Activated naive CD8-positive, alpha-beta T cell treated with anti-CD3 and anti-CD28 coated beads, Interleukin-2, amount 50 U/mL, for 24 hours (primary cell): ENCODE data around the gene AQP1.

Experiments
- ATAC-seq: fragments of 150-1000 bp; cut with Tn5 transposase; one replicate; pipeline ENCODE4 v1.10.0; 2021
- DNase-seq: peaks from one replicate; pipeline ENCODE4 v3.0.0; 2021
- H3K27ac Mint-ChIP-seq: one replicate; pipeline ENCODE4 v1.8.0; 2021; ENCODE audit warnings: mild to moderate bottlenecking, mixed read lengths
- H3K27me3 Mint-ChIP-seq: one replicate; pipeline ENCODE4 v1.8.0; 2021; ENCODE audit warnings: mixed read lengths
- H3K36me3 Mint-ChIP-seq: one replicate; pipeline ENCODE4 v1.8.0; 2021; ENCODE audit warnings: low read depth, mixed read lengths
- H3K4me1 Mint-ChIP-seq: one replicate; pipeline ENCODE4 v1.8.0; 2021; ENCODE audit warnings: mixed read lengths
- H3K4me3 Mint-ChIP-seq: one replicate; pipeline ENCODE4 v1.8.0; 2021; ENCODE audit warnings: mild to moderate bottlenecking, moderate library complexity, mixed read lengths
- H3K9me3 Mint-ChIP-seq: one replicate; pipeline ENCODE4 v1.8.0; 2021; ENCODE audit warnings: mixed read lengths

Gene AQP1

DNA sequence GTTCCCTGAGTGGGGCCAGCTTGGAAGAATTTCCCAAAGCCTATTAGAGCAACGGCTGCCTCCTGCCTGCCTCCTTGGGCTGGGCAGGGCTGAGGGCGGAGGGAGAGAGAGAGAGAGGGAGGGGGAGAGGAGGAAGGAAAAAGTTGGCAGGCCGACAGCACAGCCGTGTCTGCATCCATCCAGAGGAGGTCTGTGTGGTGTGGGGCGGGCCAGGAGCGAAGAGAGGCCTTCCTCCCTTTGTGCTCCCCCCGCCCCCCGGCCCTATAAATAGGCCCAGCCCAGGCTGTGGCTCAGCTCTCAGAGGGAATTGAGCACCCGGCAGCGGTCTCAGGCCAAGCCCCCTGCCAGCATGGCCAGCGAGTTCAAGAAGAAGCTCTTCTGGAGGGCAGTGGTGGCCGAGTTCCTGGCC is at the start of gene AQP1:
Gene AQP1, plus strand, starts transcription at position 293 of the 409 bp plus-strand sequence. Its CDS starts 57 bp downstream, at position 350.
- no peak within 1 kb of the TSS for H3K27ac Mint-ChIP-seq

DNA sequence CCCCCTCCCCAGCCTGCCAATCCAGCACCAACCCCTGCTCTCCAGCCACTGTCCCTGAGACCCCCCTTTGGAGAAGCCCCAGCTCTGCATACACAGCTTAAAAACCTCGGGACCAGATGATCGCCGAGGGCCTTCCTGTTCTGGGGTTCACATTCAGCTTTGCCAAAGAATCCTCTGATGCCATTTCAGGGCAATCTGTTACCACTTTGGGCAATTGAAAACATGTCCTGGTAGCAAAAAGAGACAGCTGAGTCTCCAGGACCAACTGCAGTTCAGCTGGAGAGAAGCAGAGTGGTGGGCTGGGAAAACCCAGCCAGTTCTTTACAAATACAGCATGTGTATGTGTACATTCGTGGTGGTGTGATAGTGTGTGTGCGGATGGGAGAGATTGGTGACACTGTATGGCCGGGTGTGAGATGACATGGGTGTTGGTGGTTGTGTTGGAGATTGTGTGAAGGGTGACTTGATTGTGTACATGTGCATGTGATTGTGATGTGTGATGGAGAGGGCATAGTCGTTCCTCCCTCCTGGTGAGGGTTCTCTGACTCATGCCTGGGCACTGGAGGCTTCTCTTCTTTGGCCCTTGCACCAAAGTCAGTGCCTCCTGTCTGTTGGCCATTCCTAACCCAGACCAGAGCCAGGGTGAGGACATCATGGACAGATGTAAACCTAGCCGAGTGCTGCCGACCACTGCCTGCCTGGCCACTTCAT is 48.5 kb upstream of the AQP1 start:
- ATAC-seq (no peak), DNase-seq (no peak)
- H3K27ac Mint-ChIP-seq = no peak overlapping the region
- H3K36me3 Mint-ChIP-seq = no peaks in the 10 kb centered on the region
- H3K9me3 Mint-ChIP-seq = no peaks in the 10 kb centered on the region
- H3K4me1 Mint-ChIP-seq = no peaks in the 10 kb centered on the region
- no peaks in the 10 kb centered on the region for H3K27me3 Mint-ChIP-seq
- H3K4me3 Mint-ChIP-seq = no peak overlapping the region

More for the DNA sequence above, at the start of gene AQP1:
- Mint-ChIP-seq H3K4me1 (no peaks in the 10 kb centered on the region), H3K36me3 (no peaks in the 10 kb centered on the region), H3K9me3 (no peaks in the 10 kb centered on the region), H3K4me3 (no peak within 1 kb of the TSS), H3K27me3 (no peaks in the 10 kb centered on the region)
- ATAC-seq (no peak), DNase-seq (no peak)

DNA sequence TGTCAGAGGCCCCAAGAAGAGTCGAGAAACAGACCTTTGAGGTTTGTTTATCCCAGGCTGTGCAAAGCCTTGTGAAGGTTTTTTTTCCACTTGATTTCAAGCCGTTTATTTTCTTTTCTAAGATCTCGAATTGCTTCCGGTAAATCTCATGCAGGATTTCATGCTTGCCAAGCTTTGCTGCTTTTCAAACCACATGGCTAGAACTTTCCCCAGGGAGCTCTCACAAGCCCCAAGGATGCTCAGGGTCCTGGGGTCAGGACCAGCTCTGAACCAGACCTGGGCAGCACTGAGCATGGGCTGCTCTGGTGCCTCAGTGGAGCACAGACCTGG is 48.0 kb upstream of the AQP1 start:
- no peak for ATAC-seq
- no peaks in the 10 kb centered on the region for H3K4me1 Mint-ChIP-seq
- no peaks in the 10 kb centered on the region for H3K9me3 Mint-ChIP-seq
- H3K27ac Mint-ChIP-seq = no peak overlapping the region
- DNase-seq = no peak
- no peaks in the 10 kb centered on the region for H3K27me3 Mint-ChIP-seq
- no peaks in the 10 kb centered on the region for H3K36me3 Mint-ChIP-seq
- no peak overlapping the region for H3K4me3 Mint-ChIP-seq

DNA sequence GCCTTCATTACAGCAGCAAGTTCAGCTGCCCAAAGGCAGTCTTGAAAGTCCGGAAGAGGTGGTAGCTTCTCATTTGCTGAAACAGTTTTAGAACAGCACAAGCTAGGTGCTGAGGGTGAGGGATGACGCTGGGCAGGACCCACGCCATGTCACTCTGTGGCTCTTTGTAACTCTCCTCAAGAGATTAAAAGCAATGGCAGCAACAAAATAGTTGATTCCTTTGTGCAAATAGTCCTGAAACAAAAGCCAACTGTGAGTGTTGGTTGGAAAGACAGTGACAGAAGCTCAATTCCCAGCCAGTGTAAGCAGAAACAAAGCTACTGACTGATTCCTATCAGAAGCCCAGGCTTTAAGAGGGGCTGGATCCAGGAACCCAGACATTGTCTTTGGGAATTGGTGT is 47.6 kb upstream of the AQP1 start:
- H3K36me3 Mint-ChIP-seq = no peaks in the 10 kb centered on the region
- no peak overlapping the region for H3K27ac Mint-ChIP-seq
- DNase-seq (no peak), ATAC-seq (no peak)
- H3K9me3 Mint-ChIP-seq = no peaks in the 10 kb centered on the region
- no peaks in the 10 kb centered on the region for H3K4me1 Mint-ChIP-seq
- H3K4me3 Mint-ChIP-seq = no peak overlapping the region
- H3K27me3 Mint-ChIP-seq = no peaks in the 10 kb centered on the region

DNA sequence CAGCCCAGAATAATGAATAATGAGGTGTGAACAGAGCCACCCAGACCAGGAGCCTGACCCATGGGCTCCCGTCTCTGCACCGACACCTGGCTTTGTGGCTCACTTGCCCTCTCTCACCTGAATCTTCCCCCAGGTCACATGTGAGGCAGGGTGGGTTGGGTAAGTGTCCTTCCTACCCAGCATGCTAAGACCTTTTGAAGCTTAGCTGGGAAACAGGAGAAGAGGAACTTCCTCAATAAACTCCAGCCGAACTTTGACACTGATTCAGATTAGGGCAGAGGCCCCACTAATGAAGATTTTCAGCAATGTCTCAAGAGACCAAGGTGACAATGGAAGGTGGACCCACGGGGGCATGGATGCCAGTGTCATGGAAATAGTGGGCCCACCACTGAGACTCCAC is 46.6 kb upstream of the AQP1 start:
- H3K4me3 Mint-ChIP-seq = no peak overlapping the region
- no peaks in the 10 kb centered on the region for H3K9me3 Mint-ChIP-seq
- no peak for DNase-seq

DNA sequence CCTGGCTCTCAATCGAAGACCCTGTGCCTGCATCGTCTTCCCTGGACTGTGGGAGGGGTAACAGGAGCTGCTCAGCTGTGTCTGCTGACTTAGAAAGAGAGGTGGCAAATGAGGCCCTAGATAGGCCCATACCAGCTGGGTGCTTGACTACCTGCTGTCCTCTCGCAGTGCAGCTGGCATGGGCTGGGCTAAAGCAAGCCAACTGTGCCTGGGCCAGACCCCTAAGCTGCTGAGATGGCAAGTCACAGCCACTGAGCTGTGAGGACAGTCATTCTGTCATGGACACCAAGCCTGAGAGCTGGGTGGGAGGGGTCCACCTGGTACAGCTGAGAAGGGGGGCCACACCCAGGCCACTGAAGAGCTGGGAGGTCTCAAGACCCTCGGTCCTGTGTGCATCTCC is 45.8 kb upstream of the AQP1 start:
- Mint-ChIP-seq H3K4me1 (no peaks in the 10 kb centered on the region), H3K27ac (no peak overlapping the region), H3K36me3 (no peaks in the 10 kb centered on the region), H3K4me3 (no peak overlapping the region), H3K27me3 (no peaks in the 10 kb centered on the region), H3K9me3 (no peaks in the 10 kb centered on the region)
- DNase-seq = no peak
- no peak for ATAC-seq

More for the DNA sequence above, 46.6 kb upstream of the AQP1 start:
- Mint-ChIP-seq H3K36me3 (no peaks in the 10 kb centered on the region), H3K27ac (no peak overlapping the region), H3K4me1 (no peaks in the 10 kb centered on the region), H3K27me3 (no peaks in the 10 kb centered on the region)
- ATAC-seq = no peak

DNA sequence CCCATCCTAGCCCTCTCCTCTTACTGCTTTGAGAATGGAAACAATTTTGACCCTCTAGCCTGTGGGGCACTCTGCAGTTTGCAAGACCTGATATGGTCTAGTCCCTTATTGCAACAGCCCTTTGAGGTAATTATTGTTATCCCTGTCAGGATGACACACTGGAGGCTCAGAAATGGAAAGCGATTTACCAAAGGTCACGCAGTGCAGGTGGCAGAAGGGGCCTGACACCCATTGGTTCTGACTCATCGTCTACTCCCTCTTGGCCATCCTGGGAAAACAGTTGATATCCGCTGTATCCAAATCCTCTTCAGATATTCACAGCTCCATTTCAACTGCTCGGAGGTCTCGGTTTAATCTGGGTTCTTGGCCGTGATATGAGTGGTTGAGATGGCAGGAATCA is 44.7 kb upstream of the AQP1 start:
- Mint-ChIP-seq H3K36me3 (no peaks in the 10 kb centered on the region), H3K4me3 (no peak overlapping the region), H3K9me3 (no peaks in the 10 kb centered on the region), H3K27ac (no peak overlapping the region), H3K27me3 (no peaks in the 10 kb centered on the region), H3K4me1 (no peaks in the 10 kb centered on the region)
- DNase-seq = no peak
- ATAC-seq = no peak

DNA sequence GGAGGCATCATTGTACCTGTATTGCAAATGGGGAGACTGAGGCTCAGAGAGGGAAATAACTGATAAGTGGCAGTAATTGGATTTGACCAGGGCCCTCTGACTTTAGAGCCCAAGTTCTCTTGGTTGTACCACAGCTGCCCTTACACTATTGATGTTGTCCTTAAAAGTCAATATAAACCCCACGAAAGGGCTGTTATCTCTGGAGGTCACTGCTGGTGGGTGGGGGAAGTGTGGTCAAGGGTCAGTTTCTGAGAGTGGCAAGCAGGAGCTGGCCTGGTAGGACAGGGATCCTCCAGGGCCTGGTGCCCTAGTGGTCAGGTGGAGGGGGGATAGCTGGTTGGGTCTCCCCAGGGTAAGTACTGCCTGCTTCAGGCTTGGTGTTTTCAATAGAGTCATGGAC is 44.2 kb upstream of the AQP1 start:
- Mint-ChIP-seq H3K27ac (no peak overlapping the region), H3K4me1 (no peaks in the 10 kb centered on the region), H3K9me3 (no peaks in the 10 kb centered on the region), H3K36me3 (no peaks in the 10 kb centered on the region), H3K27me3 (no peaks in the 10 kb centered on the region), H3K4me3 (no peak overlapping the region)
- DNase-seq (no peak), ATAC-seq (no peak)

DNA sequence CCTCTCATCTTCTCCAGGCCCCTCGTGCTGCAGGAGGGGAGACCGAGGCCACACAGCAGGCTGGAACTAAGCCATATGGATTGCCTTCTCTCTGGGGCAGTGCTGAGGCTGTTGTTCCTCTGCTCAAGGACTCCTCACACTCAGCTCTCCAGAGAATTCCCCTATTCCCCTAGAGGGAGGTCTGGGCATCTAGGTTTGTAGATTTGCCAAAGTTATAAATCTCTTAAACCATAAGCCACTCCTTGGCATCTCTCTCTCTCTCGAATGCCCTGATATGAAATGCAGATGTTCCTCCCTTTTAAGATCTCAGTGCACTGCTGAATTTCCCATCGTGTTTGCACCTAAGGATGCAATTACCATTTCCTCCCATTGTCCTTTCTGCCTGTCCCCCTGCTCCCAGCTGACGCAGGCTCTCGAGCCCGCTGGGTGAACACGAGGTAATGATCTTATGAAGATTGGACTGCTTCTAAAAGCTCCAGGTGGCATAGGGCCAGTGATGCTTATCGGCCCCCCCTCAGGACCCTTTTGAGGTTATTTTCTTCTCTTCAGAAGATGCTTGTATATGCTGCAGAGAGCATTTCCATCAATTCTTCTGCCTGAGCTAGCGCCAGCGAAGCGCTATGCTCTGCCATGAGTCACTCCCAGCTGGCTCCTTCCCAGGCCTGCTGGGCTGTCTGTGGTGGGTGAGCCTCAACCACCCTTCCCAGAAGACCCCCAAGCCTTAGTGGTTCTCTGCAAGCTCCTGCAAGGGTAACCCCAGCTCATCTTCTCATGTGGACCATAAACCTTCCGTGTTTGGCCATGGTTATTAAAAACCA is 41.6 kb upstream of the AQP1 start:
- Mint-ChIP-seq H3K27ac (no peak overlapping the region), H3K4me3 (no peak overlapping the region), H3K9me3 (no peaks in the 10 kb centered on the region), H3K36me3 (no peaks in the 10 kb centered on the region), H3K4me1 (no peaks in the 10 kb centered on the region), H3K27me3 (no peaks in the 10 kb centered on the region)
- no peak for DNase-seq
- ATAC-seq = no peak

DNA sequence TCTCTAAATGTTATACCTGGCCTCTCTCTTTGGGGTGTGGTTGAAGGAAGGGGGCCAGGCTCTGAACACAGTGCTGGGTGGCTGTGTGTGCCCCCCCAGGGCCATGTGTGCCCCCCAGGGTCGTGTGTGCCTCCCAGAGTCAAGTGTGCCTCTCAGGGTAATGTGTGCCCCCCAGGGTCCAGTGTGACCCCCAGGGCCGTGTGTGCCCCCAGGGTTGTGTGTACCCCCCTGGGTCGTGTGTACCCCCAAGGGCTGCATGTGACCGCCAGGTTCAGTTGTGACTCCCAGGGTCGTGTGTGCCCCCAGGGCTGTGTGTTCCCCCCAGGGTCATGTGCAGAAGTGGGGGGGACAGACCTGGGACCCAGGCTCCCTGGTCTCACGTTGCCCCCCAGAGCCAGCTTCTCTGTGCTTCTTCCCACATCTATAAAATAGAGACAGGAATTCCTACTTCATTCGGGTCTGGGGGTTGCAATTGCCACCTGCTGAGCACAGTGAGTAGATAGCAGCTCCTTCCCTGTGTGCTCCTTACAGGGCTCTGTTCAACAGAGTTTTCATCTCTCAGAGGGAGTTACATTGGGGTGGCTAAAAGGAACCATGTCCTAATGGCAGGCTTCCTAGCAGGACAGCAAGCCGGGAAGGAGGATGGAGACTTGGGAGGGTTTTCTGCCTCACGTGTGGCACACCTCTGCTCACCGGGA is 40.7 kb upstream of the AQP1 start:
- Mint-ChIP-seq H3K27ac (no peak overlapping the region), H3K4me1 (no peaks in the 10 kb centered on the region), H3K27me3 (no peaks in the 10 kb centered on the region), H3K36me3 (no peaks in the 10 kb centered on the region), H3K9me3 (no peaks in the 10 kb centered on the region), H3K4me3 (no peak overlapping the region)
- ATAC-seq (no peak), DNase-seq (no peak)

DNA sequence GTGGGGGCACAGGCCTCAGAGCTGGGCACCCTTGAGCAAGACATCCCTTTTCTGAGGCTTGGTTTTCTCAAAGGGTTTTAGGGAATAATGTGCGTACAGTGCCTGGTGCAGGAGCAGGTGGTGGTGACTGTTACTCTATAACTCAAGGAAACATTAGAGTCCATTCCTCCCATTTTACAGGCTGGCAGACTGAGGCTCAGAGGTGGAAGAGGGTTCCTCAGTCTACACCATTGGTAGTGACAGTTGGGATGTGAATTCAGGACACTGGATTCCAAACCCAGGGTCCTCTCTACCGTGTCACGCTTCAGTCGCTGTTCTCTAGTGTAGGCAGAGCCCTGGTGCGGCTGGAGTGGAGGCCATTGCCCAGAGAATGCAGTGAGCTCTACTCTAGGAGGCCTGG is 40.0 kb upstream of the AQP1 start:
- H3K27me3 Mint-ChIP-seq = no peaks in the 10 kb centered on the region
- H3K4me3 Mint-ChIP-seq = no peak overlapping the region
- H3K9me3 Mint-ChIP-seq = no peaks in the 10 kb centered on the region
- DNase-seq (no peak), ATAC-seq (no peak)
- H3K36me3 Mint-ChIP-seq = no peaks in the 10 kb centered on the region
- no peaks in the 10 kb centered on the region for H3K4me1 Mint-ChIP-seq
- no peak overlapping the region for H3K27ac Mint-ChIP-seq

DNA sequence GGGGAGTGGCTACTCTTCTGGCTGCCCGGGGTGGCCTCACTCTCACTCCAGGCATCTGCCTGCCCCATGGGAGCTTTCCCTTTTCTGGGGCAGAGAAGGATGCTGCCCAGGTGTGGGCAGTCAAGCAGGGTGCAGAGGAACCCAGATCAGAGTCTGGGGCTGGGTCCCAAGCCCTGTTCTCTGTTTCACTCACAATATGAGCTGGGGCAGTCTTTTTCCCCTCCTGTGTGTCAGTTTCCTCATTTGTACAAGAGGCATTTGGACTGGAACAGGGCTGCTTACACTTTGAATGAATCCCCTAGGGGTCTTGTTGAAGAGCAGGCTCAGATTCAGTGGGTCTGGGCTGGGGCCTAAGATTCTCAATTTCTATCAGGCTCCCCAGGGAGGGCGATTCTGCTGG is 38.4 kb upstream of the AQP1 start:
- no peak for ATAC-seq
- Mint-ChIP-seq H3K4me3 (no peak overlapping the region), H3K27me3 (no peaks in the 10 kb centered on the region), H3K4me1 (no peaks in the 10 kb centered on the region), H3K27ac (no peak overlapping the region), H3K36me3 (no peaks in the 10 kb centered on the region), H3K9me3 (no peaks in the 10 kb centered on the region)
- no peak for DNase-seq

DNA sequence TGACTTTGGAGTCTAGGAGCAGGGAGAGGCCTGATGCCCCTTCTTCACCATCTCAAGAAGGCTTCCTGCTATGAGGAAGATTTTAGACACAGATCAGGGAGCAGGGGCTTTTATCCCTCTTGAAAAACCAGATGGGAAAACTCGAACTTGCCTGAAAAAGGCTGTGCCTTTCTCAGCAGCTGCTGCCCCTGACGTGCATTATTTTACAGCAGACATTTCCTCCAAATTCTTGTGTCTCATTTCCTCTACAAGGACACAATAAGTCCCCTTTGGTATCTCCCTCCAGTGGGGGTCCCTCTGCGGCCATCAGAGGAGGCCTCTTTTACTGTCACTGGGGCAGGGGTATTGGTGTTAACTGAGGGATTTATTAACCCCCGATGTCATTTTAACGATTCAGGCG is 38.0 kb upstream of the AQP1 start:
- Mint-ChIP-seq H3K27me3 (no peaks in the 10 kb centered on the region), H3K27ac (no peak overlapping the region), H3K4me1 (no peaks in the 10 kb centered on the region), H3K9me3 (no peaks in the 10 kb centered on the region), H3K36me3 (no peaks in the 10 kb centered on the region), H3K4me3 (no peak overlapping the region)
- no peak for ATAC-seq
- DNase-seq = no peak

DNA sequence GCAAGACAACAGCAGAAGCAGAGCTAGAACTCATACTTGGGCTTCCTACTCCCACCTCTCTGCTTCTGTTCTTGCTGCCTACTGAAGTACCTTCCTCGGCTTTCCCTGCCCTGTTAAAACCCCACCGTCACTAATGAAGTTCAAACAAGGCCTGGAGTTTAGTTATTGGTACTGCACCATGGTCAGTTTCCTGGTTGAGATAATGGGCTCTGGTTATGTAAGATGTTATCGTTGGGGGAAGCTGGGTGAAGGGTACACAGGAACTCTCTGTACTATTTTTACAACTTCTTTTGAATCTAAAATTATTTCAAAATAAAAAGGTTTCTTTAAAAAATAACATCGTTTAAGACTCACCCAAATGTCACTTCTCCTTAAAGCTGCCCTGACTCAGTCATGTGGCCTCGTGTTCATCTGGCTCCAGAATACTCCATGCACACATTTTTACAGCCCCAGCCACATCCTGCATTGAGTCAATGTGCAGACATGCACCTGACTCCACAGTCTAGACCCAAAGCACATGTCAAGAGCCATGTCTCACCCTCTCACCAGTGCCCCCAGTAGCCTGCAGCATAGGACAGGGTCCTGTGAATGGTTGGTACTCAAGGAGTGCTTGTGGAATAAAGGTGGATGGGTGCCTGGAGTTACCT is 36.9 kb upstream of the AQP1 start:
- no peak for ATAC-seq
- no peaks in the 10 kb centered on the region for H3K9me3 Mint-ChIP-seq

More for the DNA sequence above, 36.9 kb upstream of the AQP1 start:
- DNase-seq = no peak
- no peaks in the 10 kb centered on the region for H3K27me3 Mint-ChIP-seq
- no peak overlapping the region for H3K4me3 Mint-ChIP-seq
- no peaks in the 10 kb centered on the region for H3K4me1 Mint-ChIP-seq
- no peak overlapping the region for H3K27ac Mint-ChIP-seq
- H3K36me3 Mint-ChIP-seq = no peaks in the 10 kb centered on the region
